Neural cell (in vitro differentiated cells): ENCODE data around the gene MAGI1. TPM values are rescaled to one million over a fixed set of nuclear protein-coding genes. Genes with fewer than 3 reads are reported as not detected.

Experiments used
- H2AFZ ChIP-seq: fragments of 200-600, 300-800 bp; sonication (generic), shearing (Covaris generic); 2 replicates; pipeline ENCODE4 v1.6.0; 2014; ENCODE audit warnings: low read depth, mild to moderate bottlenecking, antibody characterized with exemption, low read length, moderate library complexity
- H3F3A ChIP-seq: fragments of 200-600 bp; shearing (Covaris generic); 2 replicates; pipeline ENCODE4 v1.6.1; 2016; ENCODE audit warnings: mild to moderate bottlenecking, moderate library complexity, mixed read lengths, antibody characterized with exemption, low read length; ENCODE audit not compliant: insufficient read depth, poor library complexity, severe bottlenecking
- H3K27ac ChIP-seq: fragments of 200-600, 300-800 bp; sonication (generic), shearing (Covaris generic); 2 replicates; pipeline ENCODE4 v1.5.1; 2014; ENCODE audit warnings: mild to moderate bottlenecking, low read length, moderate library complexity
- H3K27me3 ChIP-seq: fragments of 300-800, 200-600 bp; sonication (generic), shearing (Covaris generic); 2 replicates; pipeline ENCODE4 v1.6.0; 2014; ENCODE audit warnings: mild to moderate bottlenecking, low read depth, low read length, moderate library complexity; ENCODE audit not compliant: insufficient read depth
- H3K36me3 ChIP-seq: fragments of 300-800, 200-600 bp; sonication (generic), shearing (Covaris generic); 2 replicates; pipeline ENCODE4 v1.5.1; 2014; ENCODE audit warnings: mild to moderate bottlenecking, antibody characterized with exemption, low read length, moderate library complexity; ENCODE audit not compliant: insufficient read depth
- H3K4me2 ChIP-seq: fragments of 300-800, 200-600 bp; sonication (generic), shearing (Covaris generic); 2 replicates; pipeline ENCODE4 v1.6.0; 2014; ENCODE audit warnings: mild to moderate bottlenecking, low read length
- H3K4me3 ChIP-seq: fragments of 300-800, 200-600 bp; sonication (generic), shearing (Covaris generic); 2 replicates; pipeline ENCODE4 v1.5.1; 2014; ENCODE audit warnings: mild to moderate bottlenecking, low read length, moderate library complexity
- H3K79me2 ChIP-seq: fragments of 200-600 bp; shearing (Covaris generic); replicated peaks from 2 replicates; pipeline ENCODE4 v1.6.0; 2014; ENCODE audit warnings: mild to moderate bottlenecking, low read length, moderate library complexity; ENCODE audit not compliant: insufficient read depth
- H3K9ac ChIP-seq: fragments of 300-800, 200-600 bp; sonication (generic), shearing (Covaris generic); 2 replicates; pipeline ENCODE4 v1.6.1; 2016; ENCODE audit warnings: mild to moderate bottlenecking, low read length, mixed read lengths
- H3K9me2 ChIP-seq: fragments of 200-600 bp; shearing (Covaris generic); 2 replicates; pipeline ENCODE4 v1.6.1; 2016; ENCODE audit warnings: mild to moderate bottlenecking, low read length, mixed read lengths; ENCODE audit not compliant: insufficient read depth
- H3K9me3 ChIP-seq: fragments of 200-600, 300-800 bp; sonication (generic), shearing (Covaris generic); 2 replicates; pipeline ENCODE4 v1.6.1; 2016; ENCODE audit warnings: mild to moderate bottlenecking, mixed run types, low read length, moderate library complexity, mixed read lengths
- H4K20me1 ChIP-seq: fragments of 200-600 bp; shearing (Covaris generic); 2 replicates; pipeline ENCODE4 v1.6.1; 2016; ENCODE audit warnings: mild to moderate bottlenecking, mixed run types; ENCODE audit not compliant: insufficient read depth
- EP300 ChIP-seq: fragments of 450-650 bp; conservative IDR thresholded peaks from 2 replicates; pipeline ENCODE4 v1.6.1; 2014; ENCODE audit warnings: antibody characterized with exemption, mild to moderate bottlenecking, moderate library complexity; ENCODE audit not compliant: poor library complexity, severe bottlenecking
- EZH2 ChIP-seq: fragments of 200-600, 300-800 bp; shearing (Covaris generic), sonication (generic); IDR thresholded peaks from 2 replicates; pipeline ENCODE4 v1.6.1; 2014; ENCODE audit warnings: antibody characterized with exemption, low read length, borderline replicate concordance, mild to moderate bottlenecking; ENCODE audit not compliant: insufficient read depth, poor library complexity, severe bottlenecking
- MXI1 ChIP-seq: fragments of 450-650 bp; conservative IDR thresholded peaks from 2 replicates; pipeline ENCODE4 v1.6.1; 2014; ENCODE audit warnings: antibody characterized with exemption, mild to moderate bottlenecking; ENCODE audit not compliant: poor library complexity, severe bottlenecking
- POLR2AphosphoS5 ChIP-seq: IDR thresholded peaks from 2 replicates; pipeline ENCODE4 v1.6.1; 2012
- RAD21 ChIP-seq: fragments of 450-650 bp; conservative IDR thresholded peaks from 2 replicates; pipeline ENCODE4 v1.6.1; 2014; ENCODE audit warnings: antibody characterized with exemption, mild to moderate bottlenecking, moderate library complexity
- SMC3 ChIP-seq: fragments of 450-650 bp; conservative IDR thresholded peaks from 2 replicates; pipeline ENCODE4 v1.6.1; 2014; ENCODE audit warnings: antibody characterized with exemption, mild to moderate bottlenecking, moderate library complexity; ENCODE audit not compliant: poor library complexity
- TAF1 ChIP-seq: IDR thresholded peaks from 2 replicates; pipeline ENCODE4 v1.6.1; 2012; ENCODE audit warnings: low read depth
- polyA plus RNA-seq: library from polyadenylated mRNA; depleted of rRNA; stranded (reverse); fragments of >200 nt; gene quantifications from 2 replicates; pipeline ENCODE4 v1.2.3, GENCODE V29; 2014
- TF ChIP-seq, protein P1 (sequence below): IDR thresholded peaks from 2 replicates; pipeline ENCODE4 v1.6.1; 2012; ENCODE audit warnings: borderline replicate concordance
- TF ChIP-seq, protein P2 (sequence below): fragments of 450-650 bp; IDR thresholded peaks from 2 replicates; pipeline ENCODE4 v1.5.1; 2014; ENCODE audit warnings: antibody characterized with exemption, mild to moderate bottlenecking, moderate library complexity; ENCODE audit not compliant: poor library complexity, severe bottlenecking

The MAGI1 gene
- polyA plus RNA-seq, 1 donor from 2014 or later = 44.7 TPM

DNA sequence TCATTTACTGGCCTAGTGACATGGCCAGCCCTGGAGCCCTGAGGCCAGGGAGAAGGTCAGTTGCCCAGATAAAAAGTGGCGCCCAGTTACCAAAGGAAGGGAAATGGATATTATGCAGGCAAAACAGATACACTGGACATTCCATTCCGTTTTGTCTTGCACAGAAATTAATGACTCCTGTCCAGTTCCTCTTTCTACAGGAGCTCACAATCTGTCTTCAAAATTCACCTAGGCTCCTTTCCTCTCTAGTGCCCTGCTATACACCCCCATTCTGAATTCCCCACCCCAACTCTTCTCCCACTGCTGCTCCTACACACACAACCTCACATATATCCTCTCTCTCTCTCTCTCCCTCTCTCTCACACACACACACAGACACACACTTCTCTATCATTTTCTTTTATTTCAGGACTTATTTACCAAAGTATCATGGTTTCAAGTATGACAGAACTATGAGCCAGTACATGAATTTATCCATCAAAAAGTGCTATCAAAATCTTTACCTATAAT lies 229.0 kb downstream of the MAGI1 start:
- H3K27ac ChIP-seq = no peak overlapping the region
- H3K9ac ChIP-seq = no peak overlapping the region
- no peaks in the 10 kb centered on the region for H3K9me3 ChIP-seq
- no peak overlapping the region for H3K4me2 ChIP-seq
- H3K36me3 ChIP-seq = no peaks in the 10 kb centered on the region
- no peaks in the 10 kb centered on the region for H3F3A ChIP-seq
- no peaks in the 10 kb centered on the region for H3K79me2 ChIP-seq
- TF ChIP-seq, protein P1, sequence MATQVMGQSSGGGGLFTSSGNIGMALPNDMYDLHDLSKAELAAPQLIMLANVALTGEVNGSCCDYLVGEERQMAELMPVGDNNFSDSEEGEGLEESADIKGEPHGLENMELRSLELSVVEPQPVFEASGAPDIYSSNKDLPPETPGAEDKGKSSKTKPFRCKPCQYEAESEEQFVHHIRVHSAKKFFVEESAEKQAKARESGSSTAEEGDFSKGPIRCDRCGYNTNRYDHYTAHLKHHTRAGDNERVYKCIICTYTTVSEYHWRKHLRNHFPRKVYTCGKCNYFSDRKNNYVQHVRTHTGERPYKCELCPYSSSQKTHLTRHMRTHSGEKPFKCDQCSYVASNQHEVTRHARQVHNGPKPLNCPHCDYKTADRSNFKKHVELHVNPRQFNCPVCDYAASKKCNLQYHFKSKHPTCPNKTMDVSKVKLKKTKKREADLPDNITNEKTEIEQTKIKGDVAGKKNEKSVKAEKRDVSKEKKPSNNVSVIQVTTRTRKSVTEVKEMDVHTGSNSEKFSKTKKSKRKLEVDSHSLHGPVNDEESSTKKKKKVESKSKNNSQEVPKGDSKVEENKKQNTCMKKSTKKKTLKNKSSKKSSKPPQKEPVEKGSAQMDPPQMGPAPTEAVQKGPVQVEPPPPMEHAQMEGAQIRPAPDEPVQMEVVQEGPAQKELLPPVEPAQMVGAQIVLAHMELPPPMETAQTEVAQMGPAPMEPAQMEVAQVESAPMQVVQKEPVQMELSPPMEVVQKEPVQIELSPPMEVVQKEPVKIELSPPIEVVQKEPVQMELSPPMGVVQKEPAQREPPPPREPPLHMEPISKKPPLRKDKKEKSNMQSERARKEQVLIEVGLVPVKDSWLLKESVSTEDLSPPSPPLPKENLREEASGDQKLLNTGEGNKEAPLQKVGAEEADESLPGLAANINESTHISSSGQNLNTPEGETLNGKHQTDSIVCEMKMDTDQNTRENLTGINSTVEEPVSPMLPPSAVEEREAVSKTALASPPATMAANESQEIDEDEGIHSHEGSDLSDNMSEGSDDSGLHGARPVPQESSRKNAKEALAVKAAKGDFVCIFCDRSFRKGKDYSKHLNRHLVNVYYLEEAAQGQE = no peak
- TF ChIP-seq EZH2 = no peak
- TF ChIP-seq, protein P2, sequence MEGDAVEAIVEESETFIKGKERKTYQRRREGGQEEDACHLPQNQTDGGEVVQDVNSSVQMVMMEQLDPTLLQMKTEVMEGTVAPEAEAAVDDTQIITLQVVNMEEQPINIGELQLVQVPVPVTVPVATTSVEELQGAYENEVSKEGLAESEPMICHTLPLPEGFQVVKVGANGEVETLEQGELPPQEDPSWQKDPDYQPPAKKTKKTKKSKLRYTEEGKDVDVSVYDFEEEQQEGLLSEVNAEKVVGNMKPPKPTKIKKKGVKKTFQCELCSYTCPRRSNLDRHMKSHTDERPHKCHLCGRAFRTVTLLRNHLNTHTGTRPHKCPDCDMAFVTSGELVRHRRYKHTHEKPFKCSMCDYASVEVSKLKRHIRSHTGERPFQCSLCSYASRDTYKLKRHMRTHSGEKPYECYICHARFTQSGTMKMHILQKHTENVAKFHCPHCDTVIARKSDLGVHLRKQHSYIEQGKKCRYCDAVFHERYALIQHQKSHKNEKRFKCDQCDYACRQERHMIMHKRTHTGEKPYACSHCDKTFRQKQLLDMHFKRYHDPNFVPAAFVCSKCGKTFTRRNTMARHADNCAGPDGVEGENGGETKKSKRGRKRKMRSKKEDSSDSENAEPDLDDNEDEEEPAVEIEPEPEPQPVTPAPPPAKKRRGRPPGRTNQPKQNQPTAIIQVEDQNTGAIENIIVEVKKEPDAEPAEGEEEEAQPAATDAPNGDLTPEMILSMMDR = no peak
- no peak for TF ChIP-seq SMC3
- TF ChIP-seq EP300 = no peak
- TF ChIP-seq MXI1 = no peak
- TF ChIP-seq TAF1 = no peak
- no peak for TF ChIP-seq RAD21
- TF ChIP-seq POLR2AphosphoS5 = no peak
- H4K20me1 ChIP-seq = no peaks in the 10 kb centered on the region
- H3K4me3 ChIP-seq = no peak overlapping the region
- no peaks in the 10 kb centered on the region for H3K27me3 ChIP-seq
- no peak overlapping the region for H2AFZ ChIP-seq
- no peaks in the 10 kb centered on the region for H3K9me2 ChIP-seq

DNA sequence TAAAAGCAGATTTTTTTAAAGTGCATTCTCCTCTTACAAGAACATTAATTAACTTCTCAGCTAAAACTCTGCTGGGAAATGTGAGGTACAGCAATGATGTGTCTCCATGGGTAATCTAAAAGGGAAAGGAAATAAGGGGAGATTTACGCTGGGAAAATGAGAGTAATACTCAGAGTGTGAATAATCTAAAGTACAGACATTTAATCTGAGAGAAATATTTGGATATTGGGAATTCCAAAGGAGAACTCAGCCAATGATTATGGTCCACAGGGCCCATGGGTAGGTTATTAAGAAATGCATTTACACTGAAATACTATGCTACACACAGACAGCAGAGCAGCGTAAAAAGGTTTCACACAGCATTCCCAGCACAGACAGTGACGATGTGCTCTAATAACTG lies 229.9 kb downstream of the MAGI1 start:
- Histone ChIP-seq H2AFZ (no peak overlapping the region), H3K4me2 (no peak overlapping the region), H3K9me2 (no peaks in the 10 kb centered on the region), H3K4me3 (no peak overlapping the region), H3K27ac (no peak overlapping the region), H3K9me3 (no peaks in the 10 kb centered on the region), H3K9ac (no peak overlapping the region), H3K27me3 (no peaks in the 10 kb centered on the region), H3K36me3 (no peaks in the 10 kb centered on the region), H3F3A (no peaks in the 10 kb centered on the region), H4K20me1 (no peaks in the 10 kb centered on the region), H3K79me2 (no peaks in the 10 kb centered on the region)
- TF ChIP-seq, protein P2 = no peak
- TF ChIP-seq POLR2AphosphoS5 = no peak
- no peak for TF ChIP-seq SMC3
- no peak for TF ChIP-seq EZH2
- TF ChIP-seq RAD21 = no peak
- TF ChIP-seq, protein P1 = no peak
- no peak for TF ChIP-seq TAF1
- no peak for TF ChIP-seq MXI1
- TF ChIP-seq EP300 = no peak
